ENCODE measurements around the gene TECRL.

Gene TECRL

GRCh38 chr4:64326507-64326906, 82.7 kb downstream of the TECRL start:
- DNase-seq, result no peak

GRCh38 chr4:64306255-64306565, 103.0 kb downstream of the TECRL start:
- no peak for DNase-seq

GRCh38 chr4:64305565-64306254, 103.5 kb downstream of the TECRL start:
- no peak for DNase-seq

- DNase-seq, result no peak
Observed at GRCh38 chr4:64272432-64272831, 136.8 kb downstream of the TECRL start.

- DNase-seq, result no peak
Observed at GRCh38 chr4:64271601-64272081, 137.6 kb downstream of the TECRL start.

- no peak for DNase-seq
Observed at GRCh38 chr4:64266669-64267068, 142.6 kb downstream of the TECRL start.

GRCh38 chr4:64266263-64266662, 143.0 kb downstream of the TECRL start:
- DNase-seq, result no peak

GRCh38 chr4:64251781-64252180, 157.5 kb downstream of the TECRL start:
- DNase-seq, result no peak

GRCh38 chr4:64250488-64250887, 158.8 kb downstream of the TECRL start:
- DNase-seq, result no peak

GRCh38 chr4:64250061-64250460, 159.2 kb downstream of the TECRL start:
- DNase-seq, result no peak

GRCh38 chr4:64248186-64248585, 161.1 kb downstream of the TECRL start:
- no peak for DNase-seq

- no peak for DNase-seq
Observed at GRCh38 chr4:64230709-64231310, 178.4 kb downstream of the TECRL start.
